Activated CD8-positive, alpha-beta T cell treated with anti-CD3 and anti-CD28 coated beads for 36 hours (primary cell): ENCODE results near the gene HIGD1A. TPM values are rescaled to one million over a fixed set of nuclear protein-coding genes. Genes with fewer than 3 reads are reported as not detected.

Experiments used
- ATAC-seq: fragments of 200-7000 bp; cut with Tn5 transposase; one replicate; pipeline ENCODE4 v1.10.0; 2021; ENCODE audit warnings: mild to moderate bottlenecking, moderate library complexity
- CTCF ChIA-PET: fragments of 350-600 bp; sonication (Branson Sonifier 250); formaldehyde crosslinking; loops from one replicate; lab custom pipeline; 2021; ENCODE audit warnings: antibody characterized with exemption; lab: Charles Lee
- POLR2A ChIA-PET: fragments of 350-600 bp; sonication (Branson Sonifier 250); formaldehyde crosslinking; loops from one replicate; lab custom pipeline; 2021; ENCODE audit warnings: antibody characterized with exemption; lab: Charles Lee
- DNase-seq: peaks from one replicate; pipeline ENCODE4 v3.0.0-alpha.2; 2020
- H3K27ac Mint-ChIP-seq: one replicate; pipeline ENCODE4 v1.8.0; 2021; ENCODE audit warnings: mild to moderate bottlenecking, mixed read lengths
- H3K27me3 Mint-ChIP-seq: one replicate; pipeline ENCODE4 v1.8.0; 2021; ENCODE audit warnings: mixed read lengths
- H3K36me3 Mint-ChIP-seq: one replicate; pipeline ENCODE4 v1.8.0; 2021; ENCODE audit warnings: low read depth, mixed read lengths
- H3K4me1 Mint-ChIP-seq: one replicate; pipeline ENCODE4 v1.8.0; 2021; ENCODE audit warnings: low read depth, mixed read lengths
- H3K4me3 Mint-ChIP-seq: one replicate; pipeline ENCODE4 v1.8.0; 2021; ENCODE audit warnings: mild to moderate bottlenecking, moderate library complexity, mixed read lengths
- H3K9me3 Mint-ChIP-seq: one replicate; pipeline ENCODE4 v1.8.0; 2021; ENCODE audit warnings: mixed read lengths
- CTCF ChIP-seq: fragments of 200-600 bp; IDR thresholded peaks from one replicate; pipeline ENCODE4 v1.8.0; 2022; ENCODE audit warnings: antibody characterized with exemption, mild to moderate bottlenecking
- intact Hi-C: fragments of 100-400 bp; cut with micrococcal nuclease; formaldehyde crosslinking; loops from one replicate; pipeline ENCODE4 v1.10.0; 2022
- total RNA-seq, 2 experiments: library from RNA; stranded (reverse); gene quantifications; one replicate each; pipeline ENCODE4 v1.2.3, GENCODE V29; 2021

The HIGD1A gene
- total RNA-seq, 2 experiments from 2014 or later = 58.4 to 60.5 TPM

GRCh38 chr3:42786631-42787030 is 17.7 kb downstream of the HIGD1A start:
- DNase-seq = no peak
- CTCF ChIA-PET = interaction anchor here (2.5 kb wide), 1 partner anchor 53 kb away, joined by 8 read pairs; no protein-coding TSS in a partner anchor
- no peak for ATAC-seq
- no peak overlapping the region for H3K27ac Mint-ChIP-seq
- POLR2A ChIA-PET = no interaction called here
- no peak overlapping the region for H3K4me3 Mint-ChIP-seq
- peaks cover 14% of the 10 kb centered on the region for H3K36me3 Mint-ChIP-seq
- peaks cover 7% of the 10 kb centered on the region for H3K4me1 Mint-ChIP-seq
- no peak for TF ChIP-seq CTCF
- H3K27me3 Mint-ChIP-seq = no peaks in the 10 kb centered on the region
- H3K9me3 Mint-ChIP-seq = no peaks in the 10 kb centered on the region
- intact Hi-C loops = no loop called here

GRCh38 chr3:42786212-42786611 is 18.1 kb downstream of the HIGD1A start:
- Mint-ChIP-seq H3K4me1 (peaks cover 6% of the 10 kb centered on the region), H3K36me3 (peaks cover 14% of the 10 kb centered on the region), H3K27ac (no peak overlapping the region), H3K9me3 (no peaks in the 10 kb centered on the region), H3K27me3 (no peaks in the 10 kb centered on the region), H3K4me3 (no peak overlapping the region)
- intact Hi-C loops = no loop called here
- ChIA-PET CTCF (interaction anchor here (2.5 kb wide), 1 partner anchor 53 kb away, joined by 8 read pairs; no protein-coding TSS in a partner anchor), POLR2A (no interaction called here)
- ATAC-seq (no peak), DNase-seq (no peak)
- TF ChIP-seq CTCF = no peak

GRCh38 chr3:42780892-42781700 is 23.2 kb downstream of the HIGD1A start:
- ChIA-PET POLR2A (no interaction called here), CTCF (interaction anchor here (0.6 to 2.8 kb wide), 7 partner anchors 11 to 100 kb away, joined by 3 to 16 read pairs (median 3); no protein-coding TSS in a partner anchor)
- DNase-seq (peak; percentile 32), ATAC-seq (peak; percentile 97)
- H3K27me3 Mint-ChIP-seq = no peaks in the 10 kb centered on the region
- H3K4me3 Mint-ChIP-seq = no peak overlapping the region
- peak; percentile 80 for TF ChIP-seq CTCF
- H3K36me3 Mint-ChIP-seq = peaks cover 4% of the 10 kb centered on the region
- H3K4me1 Mint-ChIP-seq = no peaks in the 10 kb centered on the region
- no peak overlapping the region for H3K27ac Mint-ChIP-seq
- no peaks in the 10 kb centered on the region for H3K9me3 Mint-ChIP-seq
- intact Hi-C loops = loop anchor here (5.0 kb wide), 1 partner anchor 101 kb away; no protein-coding TSS in a partner anchor

- no peaks in the 10 kb centered on the region for H3K4me1 Mint-ChIP-seq
- intact Hi-C loops = loop anchor here (5.0 kb wide), 1 partner anchor 102 kb away; no protein-coding TSS in a partner anchor
- ChIA-PET CTCF (interaction anchor here (0.6 to 2.8 kb wide), 15 partner anchors 10 to 534 kb away, joined by 3 to 16 read pairs (median 4); no protein-coding TSS in a partner anchor), POLR2A (interaction anchor here (0.5 to 0.6 kb wide), 2 partner anchors 25 to 49 kb away, joined by 3 read pairs; no protein-coding TSS in a partner anchor)
- TF ChIP-seq CTCF = no peak
- H3K27me3 Mint-ChIP-seq = no peaks in the 10 kb centered on the region
- no peak for ATAC-seq
- no peak for DNase-seq
- no peak overlapping the region for H3K4me3 Mint-ChIP-seq
- no peaks in the 10 kb centered on the region for H3K9me3 Mint-ChIP-seq
- peaks cover 2% of the 10 kb centered on the region for H3K36me3 Mint-ChIP-seq
- no peak overlapping the region for H3K27ac Mint-ChIP-seq
These were observed 23.9 kb downstream of the HIGD1A start for GRCh38 chr3:42780398-42780797.

- CTCF ChIA-PET = interaction anchor here (1.0 to 2.8 kb wide), 5 partner anchors 9 to 103 kb away, joined by 3 to 16 read pairs (median 10); no protein-coding TSS in a partner anchor
- TF ChIP-seq CTCF = no peak
- Mint-ChIP-seq H3K36me3 (no peaks in the 10 kb centered on the region), H3K4me3 (no peak overlapping the region), H3K27me3 (no peaks in the 10 kb centered on the region), H3K9me3 (no peaks in the 10 kb centered on the region), H3K27ac (no peak overlapping the region), H3K4me1 (no peaks in the 10 kb centered on the region)
- ATAC-seq (no peak), DNase-seq (no peak)
- intact Hi-C loops = no loop called here
- POLR2A ChIA-PET = interaction anchor here (1.2 kb wide), 1 partner anchor 33 kb away, joined by 3 read pairs; no protein-coding TSS in a partner anchor
These were observed 25.6 kb downstream of the HIGD1A start for GRCh38 chr3:42778644-42779043.
